NCI-H187 treated with DMSO at 0.1 percent for 48 hours (cell line): ENCODE measurements around the gene TXNRD1.
"Not testable (repeated sequence)": the region's sequence is repeated elsewhere in the genome, so short reads cannot be mapped to it uniquely, and the experiment has no call there.

Source experiments
- DNase-seq: peaks from one replicate; lab custom pipeline; 2025; lab: John Stamatoyannopoulos, UW

TXNRD1 gene

GRCh38 chr12:104197264-104197663, 18.3 kb upstream of the TXNRD1 start:
- no peak for DNase-seq

- no peak for DNase-seq
Observed at GRCh38 chr12:104199964-104200363, 15.6 kb upstream of the TXNRD1 start.

- DNase-seq, result no peak
Observed at GRCh38 chr12:104201238-104202001, 14.2 kb upstream of the TXNRD1 start.

GRCh38 chr12:104204690-104205480, 10.7 kb upstream of the TXNRD1 start:
- DNase-seq, result no peak

GRCh38 chr12:104207416-104208205, 8.0 kb upstream of the TXNRD1 start:
- DNase-seq, result no peak

DNA sequence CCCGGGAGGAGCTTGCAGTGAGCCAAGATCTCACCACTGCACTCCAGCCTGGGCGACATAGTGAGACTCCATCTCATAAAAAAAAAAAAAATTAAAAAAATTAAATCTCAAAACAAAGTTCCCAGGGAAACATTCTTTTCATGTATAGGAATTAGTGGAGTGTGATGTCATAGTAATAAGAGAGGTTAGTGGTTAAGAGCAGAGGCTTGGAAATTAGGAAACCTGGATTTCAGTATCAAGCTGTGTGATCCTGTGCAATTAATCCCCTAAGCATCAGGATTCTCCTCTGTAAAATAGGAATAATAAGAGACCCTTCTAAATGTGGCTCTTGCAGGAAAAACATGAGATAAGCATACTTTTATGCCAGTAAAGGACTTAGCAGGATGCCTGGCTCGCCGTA, 3.1 kb upstream of the TXNRD1 start:
- no peak for DNase-seq

- no peak for DNase-seq
Observed at GRCh38 chr12:104213952-104214351, 1.6 kb upstream of the TXNRD1 start.

DNA sequence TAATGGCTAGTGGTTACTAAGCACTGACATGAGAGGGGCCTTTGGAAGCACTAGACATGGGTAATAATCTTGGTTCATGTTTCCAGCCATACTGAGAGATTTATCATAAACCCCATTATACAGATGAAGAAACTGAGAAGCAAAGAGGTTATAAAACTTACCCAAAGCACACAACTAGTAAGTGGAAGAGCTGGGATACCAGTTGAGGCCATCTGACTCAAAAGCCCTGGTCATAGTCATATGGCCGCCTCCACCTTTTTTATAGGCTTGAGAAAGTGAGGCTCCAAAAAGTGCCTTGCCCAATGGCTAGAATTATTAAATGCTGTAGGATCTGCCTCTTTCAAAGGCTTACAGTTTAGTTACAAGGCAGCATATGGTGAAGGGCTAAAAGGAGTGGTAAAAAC, 944 bp downstream of the TXNRD1 start:
- no peak for DNase-seq

DNA sequence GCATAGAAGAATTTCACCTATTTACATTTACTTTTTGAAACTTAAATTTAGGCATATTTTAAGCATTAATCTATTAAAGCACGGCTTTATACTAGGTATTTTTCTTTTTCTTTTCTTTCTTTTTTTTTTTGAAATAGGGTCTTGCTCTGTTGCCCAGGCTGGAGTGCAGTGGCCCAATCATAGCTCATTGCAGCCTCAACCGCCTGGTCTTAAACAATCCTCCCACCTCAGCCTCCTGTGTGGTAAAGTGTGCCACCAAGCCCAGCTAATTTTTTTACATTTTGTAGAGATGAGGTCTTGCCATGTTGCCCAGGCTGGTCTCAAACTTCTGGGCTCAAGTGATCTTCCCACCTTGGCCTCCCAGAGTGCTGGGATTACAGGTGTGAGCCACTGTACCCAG, 2.9 kb downstream of the TXNRD1 start:
- not testable (repeated sequence) for DNase-seq

DNA sequence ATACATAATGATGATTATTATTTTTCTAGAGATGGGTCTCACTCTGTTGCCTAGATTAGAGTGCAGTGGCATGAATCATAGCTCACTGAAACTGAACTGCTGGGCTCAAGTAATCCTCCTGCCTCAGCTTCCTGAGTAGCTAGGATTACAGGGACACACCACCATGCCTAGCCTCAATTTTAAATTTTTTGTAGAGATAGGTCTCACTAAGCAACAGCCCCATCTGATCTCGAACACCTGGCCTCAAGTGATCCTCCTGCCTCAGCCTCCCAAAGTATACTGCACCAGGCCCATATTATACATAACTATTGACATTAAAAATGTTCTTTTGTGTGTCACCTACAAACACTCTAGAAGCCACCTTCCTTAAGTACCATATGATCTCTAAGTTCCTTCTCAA, 3.4 kb downstream of the TXNRD1 start:
- DNase-seq, result no peak

DNA sequence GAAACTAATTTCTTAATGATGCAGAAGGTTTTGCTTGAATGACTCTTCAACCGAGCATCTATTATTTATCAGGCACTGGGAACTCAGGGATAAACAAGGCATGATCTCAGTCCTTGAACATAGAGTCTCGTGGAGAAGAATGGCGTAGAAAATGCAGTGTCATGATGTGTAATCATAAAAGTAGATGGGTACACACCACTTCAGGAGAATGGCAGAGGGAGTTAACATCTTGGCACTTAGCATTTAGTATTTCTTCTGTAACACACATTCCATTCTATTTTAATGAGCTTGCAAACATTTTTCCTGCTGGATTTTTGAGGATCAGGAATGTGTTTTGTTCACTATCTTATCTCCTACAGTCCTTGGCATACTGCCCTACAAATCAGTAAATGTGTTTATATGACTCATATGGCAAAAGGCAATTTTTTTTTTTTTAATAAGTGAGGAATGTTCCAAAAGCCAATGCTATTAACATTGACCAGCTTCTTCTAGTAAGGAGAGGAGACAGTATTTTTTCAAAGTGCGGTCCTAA, 3.8 kb downstream of the TXNRD1 start:
- DNase-seq, result no peak

- DNase-seq, result no peak
Observed at GRCh38 chr12:104219908-104220404, 4.4 kb downstream of the TXNRD1 start.

- DNase-seq, result no peak
Observed at GRCh38 chr12:104220931-104221330, 5.4 kb downstream of the TXNRD1 start.

DNA sequence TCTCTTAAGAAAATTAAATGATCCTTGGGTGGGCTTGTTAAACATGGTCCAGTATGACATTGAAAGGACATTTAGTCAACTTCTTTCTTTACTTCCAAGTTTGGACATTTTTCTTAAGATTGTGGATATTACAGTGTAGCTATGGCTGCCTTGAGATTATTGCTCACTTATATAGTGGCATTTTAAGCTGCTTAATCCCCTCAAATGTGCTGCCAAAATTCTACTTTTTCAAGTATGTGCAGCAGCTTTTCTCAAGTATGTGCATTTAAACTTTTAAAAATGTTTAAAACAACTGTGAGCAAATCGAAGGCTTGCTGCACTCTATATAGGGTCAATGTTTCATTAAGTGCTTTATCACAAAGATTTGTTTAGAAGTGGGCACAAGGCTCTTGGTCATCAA, 7.4 kb downstream of the TXNRD1 start:
- no peak for DNase-seq

DNA sequence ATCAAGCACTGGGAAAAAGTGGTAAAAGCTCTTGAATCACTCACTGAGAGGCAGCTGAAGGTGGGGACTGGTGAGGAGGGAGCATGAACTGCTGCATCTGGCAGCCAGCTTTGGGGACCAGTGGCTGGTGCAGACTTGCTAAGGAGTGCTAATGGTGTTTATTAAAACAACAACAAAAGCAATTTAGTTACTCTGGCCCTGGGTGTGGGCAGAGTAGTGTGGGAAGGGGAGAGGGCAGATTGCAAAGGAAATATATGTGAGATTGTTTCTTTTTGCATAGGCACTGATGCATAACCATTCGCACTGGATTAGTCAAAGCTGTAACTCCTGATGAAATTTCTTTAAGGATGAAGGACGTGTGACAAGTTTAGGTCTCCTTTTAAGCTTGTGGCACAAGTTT, 8.1 kb downstream of the TXNRD1 start:
- no peak for DNase-seq

- no peak for DNase-seq
Observed at GRCh38 chr12:104226672-104227071, 11.1 kb downstream of the TXNRD1 start.

DNA sequence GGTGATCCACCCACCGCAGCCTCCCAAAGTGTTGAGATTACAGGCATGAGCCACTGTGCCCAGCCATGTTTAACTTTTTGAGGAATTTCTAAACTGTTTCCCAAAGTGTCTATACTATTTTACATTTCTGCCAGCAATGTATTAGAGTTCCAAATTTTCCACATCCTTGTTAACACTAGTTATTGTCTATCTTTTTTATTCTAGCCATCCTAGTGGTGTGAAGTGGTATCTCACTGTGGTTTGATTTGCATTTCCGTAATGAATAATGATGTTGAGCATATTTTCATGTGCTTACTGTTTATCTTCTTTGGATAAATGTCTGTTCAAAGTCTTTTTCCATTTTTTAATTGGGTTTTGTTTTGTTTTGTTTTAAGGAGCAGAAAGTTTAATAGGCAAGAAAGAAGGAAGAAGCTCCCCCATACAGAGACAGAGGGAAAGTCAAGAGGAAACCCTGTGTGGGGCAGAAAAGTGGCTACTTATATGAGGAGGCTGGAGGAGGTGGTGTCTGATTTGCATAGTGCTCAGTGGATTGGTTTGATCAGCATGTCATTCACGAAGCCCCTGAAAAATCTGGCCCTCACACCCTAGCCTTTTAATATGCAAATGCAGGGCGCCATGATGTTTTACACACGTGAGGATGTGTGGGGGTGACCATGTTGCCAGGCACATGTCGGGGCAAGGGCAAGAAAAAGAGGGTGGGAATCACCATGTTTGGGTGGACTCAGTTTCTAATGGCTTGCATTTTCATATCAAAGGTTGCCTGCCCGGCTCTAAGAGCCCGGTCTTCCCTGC, 14.9 kb downstream of the TXNRD1 start:
- no peak for DNase-seq

- DNase-seq, result no peak
Observed at GRCh38 chr12:104232609-104233280, 17.2 kb downstream of the TXNRD1 start.

GRCh38 chr12:104234926-104235499, 19.4 kb downstream of the TXNRD1 start:
- DNase-seq, result no peak

GRCh38 chr12:104237930-104238329, 22.4 kb downstream of the TXNRD1 start:
- DNase-seq, result no peak
